ENCODE measurements around the gene MDH1.
"Not testable (repeated sequence)": the region's sequence is repeated elsewhere in the genome, so short reads cannot be mapped to it uniquely, and the experiment has no call there.

Gene MDH1

DNA sequence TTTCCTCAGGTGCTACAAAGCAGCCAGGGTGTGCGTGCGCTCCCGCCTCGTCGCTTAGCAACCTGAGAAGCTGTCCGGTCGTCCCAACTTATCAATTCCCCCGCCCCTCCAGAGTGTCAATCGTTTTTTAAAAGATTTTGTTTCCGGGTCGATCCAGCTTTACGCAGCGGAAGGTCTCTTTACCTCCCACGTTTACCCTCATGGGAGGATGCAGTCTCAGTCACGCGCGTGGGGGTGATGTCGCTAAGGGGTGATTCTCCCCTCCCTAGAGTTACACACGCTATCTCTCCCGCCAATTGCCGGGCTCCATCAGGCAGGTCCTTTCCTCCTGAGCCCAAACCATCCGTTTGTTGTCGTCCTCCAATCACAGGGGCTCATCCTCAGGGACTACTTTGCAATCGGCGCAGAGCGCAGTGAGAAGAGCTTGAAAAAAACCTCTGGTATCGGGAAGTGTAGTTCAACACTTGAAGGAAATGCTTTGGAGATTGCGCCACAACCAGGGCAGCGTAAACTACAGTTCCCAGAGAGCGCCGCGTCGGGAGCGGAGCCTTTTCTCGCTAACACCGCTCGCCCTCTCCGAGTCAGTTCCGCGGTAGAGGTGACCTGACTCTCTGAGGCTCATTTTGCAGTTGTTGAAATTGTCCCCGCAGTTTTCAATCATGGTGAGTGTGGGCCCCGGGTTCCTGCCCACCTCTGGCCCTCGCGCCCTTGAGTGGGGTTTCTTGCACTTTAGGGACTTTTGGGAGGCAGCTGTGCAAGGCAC lies at the start of gene MDH1, which contains the start of gene WDPCP:
TSS of gene MDH1 (plus strand) at position 579 of the 763 bp plus-strand sequence. CDS start at position 660, 81 bp downstream.
TSS of gene WDPCP (minus strand) at position 93 of the 763 bp plus-strand sequence. CDS start 206 bp downstream, outside the sequence.
- DNase-seq: peak; percentile 97

DNA sequence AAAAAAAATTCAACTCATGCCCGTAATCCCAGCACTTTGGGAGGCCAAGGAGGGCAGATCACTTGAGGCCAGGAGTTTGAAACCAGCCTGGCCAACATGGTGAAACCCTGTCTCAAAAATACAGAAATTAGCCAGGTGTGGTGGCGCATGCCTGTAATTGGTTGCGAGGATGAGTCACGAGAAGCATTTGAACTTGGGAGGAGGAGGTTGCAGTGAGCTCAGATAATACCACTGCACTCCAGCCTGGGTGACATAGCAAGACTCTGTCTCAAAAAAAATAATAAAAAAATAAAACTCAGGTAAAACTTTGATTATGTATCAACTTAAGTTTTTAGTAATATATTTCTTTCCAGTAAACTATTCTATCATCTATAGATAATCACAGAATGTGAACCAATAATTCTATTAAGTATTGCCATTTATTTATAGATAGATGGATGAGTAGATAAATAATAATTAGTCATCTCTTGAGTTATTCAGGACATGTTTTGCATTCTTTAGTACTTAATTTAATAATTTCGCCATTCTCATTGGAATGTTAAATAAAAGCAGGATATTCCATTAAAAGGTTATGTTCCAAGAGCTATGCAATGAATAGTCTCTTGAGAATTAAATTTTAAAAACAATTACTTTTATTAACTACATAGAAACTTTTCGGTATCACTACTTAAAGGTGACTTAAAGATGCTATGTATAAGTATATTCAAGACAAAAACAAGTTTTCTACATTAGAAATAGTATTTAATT lies 49.2 kb upstream of the MDH1 start:
- DNase-seq: no peak

DNA sequence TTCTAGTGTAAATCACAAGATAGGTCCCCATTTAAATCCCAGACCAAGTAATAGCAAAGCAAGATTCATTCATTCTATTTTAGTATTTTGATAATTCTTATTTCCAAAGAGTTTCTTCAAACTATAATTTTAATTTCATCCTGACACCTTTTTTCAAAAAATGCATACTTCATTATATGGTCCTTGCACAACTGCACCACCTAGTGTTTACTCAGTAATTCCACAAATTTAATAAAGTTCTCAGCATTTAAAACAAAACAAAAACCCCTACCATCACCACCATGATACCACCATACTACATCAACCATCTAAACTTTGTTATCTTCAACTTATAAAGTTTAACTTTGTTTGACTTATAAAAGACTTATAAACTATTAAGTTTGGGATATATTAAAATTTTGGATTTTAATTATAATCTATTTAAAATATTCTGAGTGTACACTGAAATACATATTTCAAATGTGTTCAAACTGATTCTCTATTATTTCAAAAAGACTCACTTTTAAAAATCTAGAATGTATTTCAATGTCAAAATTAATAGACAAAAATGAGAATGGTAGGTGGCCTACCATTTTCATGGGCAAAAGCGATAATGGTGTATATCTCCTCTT lies 44.6 kb upstream of the MDH1 start:
- DNase-seq: no peak

DNA sequence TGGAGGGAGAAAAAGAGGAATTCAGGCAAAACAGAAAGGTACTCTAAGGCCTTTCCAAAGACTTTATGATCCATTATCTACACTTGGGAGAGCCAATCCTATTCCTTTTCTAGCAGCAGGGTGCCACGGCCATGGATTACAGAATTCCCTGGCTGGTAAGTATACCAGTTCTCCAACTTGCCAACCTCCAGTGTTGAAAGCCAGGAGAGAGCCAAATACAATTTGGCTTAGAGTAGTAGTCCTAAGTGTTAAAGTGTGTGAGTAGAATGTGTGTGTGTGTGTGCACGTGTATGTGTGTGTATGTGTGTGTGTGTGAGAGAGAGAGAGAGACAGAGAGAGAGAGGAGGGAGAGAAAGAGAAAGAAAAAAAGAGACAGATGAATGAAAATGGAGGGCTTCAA lies 43.7 kb upstream of the MDH1 start:
- no peak for DNase-seq

DNA sequence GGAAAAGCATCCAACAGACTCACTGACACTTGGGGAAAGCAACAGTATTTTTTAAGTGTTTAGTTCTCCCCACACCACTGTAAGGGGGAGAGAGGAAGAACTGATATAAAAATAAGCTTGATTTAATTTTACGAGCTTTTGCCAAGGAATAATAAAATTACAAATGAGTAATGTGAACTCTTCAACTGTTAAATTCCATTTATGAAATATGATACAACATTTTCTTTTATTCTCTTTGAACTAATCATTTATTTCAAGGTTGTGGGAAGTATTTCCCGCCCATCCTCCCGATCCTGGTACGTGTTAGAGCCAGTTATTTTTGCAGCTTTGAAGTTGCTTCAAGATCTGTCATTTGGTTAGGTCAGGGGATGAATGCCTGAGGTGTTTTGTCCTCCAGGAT lies 35.7 kb upstream of the MDH1 start:
- no peak for DNase-seq

DNA sequence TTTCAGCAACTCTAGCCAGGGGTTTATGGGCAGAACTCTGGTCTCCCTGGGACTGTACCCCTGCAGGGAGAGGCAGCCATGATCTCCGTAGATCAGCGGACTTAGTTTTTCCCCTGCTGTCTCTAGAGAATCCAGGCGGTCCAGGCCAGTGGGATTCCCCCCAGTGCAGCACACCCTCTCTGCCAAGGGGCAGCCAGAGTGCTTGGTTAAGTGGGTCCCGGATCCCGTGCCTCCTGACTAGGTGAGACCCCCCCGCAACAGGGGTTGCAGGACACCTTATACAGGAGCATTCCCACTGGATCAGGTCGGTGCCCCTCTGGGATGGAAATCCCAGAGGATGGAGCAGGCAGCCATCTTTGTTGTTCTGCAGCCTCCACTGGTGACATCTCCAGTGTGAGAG lies 33.5 kb upstream of the MDH1 start:
- no peak for DNase-seq

DNA sequence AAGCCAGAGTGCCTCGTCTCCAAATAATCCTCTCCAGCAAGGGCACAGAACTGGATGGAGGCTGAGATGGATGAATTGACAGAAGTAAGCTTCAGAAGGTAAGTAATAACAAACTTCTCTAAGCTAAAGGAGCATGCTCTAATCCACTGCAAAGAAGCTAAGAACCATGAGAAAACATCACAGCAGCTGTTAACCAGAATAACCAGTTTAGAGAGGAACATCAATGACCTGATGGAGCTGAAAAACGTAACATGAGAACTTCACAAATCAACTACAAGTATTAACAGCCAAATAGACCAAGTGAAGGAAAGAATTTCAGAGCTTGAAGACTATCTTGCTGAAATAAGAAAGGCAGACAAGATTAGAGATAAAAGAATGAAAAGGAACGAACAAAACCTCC lies 32.8 kb upstream of the MDH1 start:
- DNase-seq: no peak

DNA sequence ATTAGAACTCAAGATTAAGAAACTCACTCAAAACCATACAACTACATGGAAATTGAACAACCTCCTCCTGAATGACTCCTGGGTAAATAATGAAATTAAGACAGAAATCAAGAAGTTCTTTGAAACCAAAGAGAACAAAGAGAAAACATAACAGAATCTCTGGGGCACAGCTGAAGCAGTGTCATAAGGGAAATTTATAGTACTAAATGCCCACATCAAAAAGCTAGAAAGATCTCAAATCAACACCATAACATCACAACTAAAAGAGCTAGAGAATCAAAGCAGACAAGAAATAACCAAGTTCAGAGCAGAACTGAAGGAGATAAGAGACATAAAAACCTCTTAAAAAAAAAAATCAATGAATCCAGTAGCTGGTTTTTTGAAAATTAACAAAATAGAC lies 30.9 kb upstream of the MDH1 start:
- DNase-seq: not testable (repeated sequence)

DNA sequence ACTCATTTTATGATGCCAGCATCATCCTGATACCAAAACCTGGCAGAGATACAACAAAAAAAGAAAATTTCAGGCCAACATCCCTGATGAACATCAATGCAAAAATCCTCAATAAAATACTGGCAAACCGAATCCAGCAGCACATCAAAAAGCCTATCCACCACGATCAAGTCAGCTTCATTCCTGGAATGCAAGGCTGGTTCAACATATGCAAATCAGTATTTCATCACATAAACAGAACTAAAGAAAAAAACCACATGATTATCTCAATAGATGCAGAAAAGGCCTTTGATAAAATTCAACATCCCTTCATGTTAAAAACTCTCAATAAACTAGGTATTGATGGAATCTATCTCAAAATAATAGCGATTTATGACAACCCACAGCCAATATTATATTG lies 29.8 kb upstream of the MDH1 start:
- not testable (repeated sequence) for DNase-seq

DNA sequence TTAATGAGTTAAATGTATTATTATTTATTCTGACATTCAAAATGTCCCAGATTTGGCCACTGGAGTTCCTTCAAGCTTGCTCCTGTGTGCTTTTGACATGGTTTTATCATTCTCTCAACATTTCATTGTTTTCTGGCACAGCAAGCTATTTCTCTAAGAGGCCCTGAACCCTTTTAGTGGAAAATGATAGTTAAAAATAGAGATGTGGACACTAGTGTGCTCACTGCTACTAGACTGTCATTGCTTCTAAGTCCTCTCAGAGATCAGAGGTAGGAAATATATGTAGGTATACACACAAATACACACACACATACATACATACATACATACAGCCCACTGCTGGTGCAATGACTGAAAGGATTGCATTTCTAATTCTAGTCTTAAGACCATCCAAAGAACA lies 26.0 kb upstream of the MDH1 start:
- no peak for DNase-seq

DNA sequence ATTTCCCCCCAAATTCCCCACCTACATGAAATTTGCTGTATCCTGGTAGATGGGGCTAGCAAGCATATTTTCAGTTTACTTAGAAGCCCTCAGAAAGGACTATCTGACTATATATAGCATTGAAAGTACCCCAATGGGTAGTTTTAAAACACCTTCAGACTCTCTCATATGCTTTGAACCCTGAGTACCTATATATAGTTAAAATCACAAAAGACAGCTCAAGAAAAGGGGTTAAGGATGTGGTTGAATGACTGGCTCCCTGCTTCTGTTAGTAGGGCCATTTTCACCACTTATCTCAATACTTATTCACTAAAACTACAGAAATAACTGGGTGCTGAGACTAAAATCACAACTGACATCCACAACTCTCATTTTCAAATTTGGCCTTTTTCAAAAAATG lies 19.0 kb upstream of the MDH1 start:
- no peak for DNase-seq

DNA sequence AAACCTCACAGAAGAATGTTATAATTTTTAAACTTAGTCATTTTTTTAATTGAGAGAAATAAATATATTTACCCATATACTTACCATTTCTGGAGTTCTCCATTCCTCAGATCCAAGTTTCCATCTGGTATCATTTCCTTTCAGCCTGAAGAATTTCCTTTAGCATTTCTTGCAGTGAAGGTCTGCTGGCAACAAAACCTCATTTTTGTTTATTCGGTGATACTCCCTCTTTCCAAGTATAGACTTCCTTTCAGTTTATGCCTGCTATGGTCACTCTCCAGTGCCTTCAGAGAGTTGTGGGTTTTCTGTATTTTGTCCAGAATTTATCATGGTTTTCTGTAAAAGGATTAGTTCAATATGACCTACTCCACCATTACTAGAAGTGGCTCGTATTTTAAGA lies 17.5 kb upstream of the MDH1 start:
- no peak for DNase-seq

DNA sequence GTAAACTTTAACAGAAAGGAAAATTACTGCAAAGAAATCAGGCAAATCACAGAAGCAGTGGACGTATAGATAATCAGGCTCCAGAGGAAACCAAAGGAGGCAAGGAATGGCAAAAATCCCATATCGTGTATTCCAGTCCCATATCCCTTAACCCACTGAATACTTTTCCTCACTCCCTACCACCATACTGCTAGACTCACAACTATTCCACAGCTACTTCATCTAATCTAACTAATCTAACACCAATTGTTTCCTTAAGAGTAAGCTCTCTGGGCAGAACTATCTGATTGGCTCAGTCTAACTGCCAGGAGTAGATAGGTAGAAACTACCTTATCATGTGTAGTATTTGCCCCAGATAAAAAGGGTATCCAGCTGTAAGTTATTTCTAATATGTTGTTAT lies 16.8 kb upstream of the MDH1 start:
- DNase-seq: no peak

DNA sequence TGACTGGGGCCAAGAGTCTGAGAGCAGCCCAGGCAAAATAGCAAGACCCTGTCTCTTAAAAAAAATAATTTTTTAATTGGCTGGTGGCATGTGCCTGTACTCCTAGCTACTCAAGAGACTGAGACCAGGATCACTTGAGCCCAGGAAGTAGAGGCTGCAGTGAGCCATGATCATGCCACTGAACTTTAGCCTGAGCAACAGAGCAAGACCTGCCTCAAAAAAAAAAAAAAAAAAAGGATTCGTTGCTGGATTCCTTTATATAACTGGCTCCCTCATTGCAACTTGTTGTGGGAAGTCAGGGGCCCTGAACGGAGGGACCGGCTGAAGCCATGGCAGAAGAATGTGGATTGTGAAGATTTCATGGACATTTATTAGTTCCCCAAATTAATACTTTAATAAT lies 15.7 kb upstream of the MDH1 start:
- not testable (repeated sequence) for DNase-seq

DNA sequence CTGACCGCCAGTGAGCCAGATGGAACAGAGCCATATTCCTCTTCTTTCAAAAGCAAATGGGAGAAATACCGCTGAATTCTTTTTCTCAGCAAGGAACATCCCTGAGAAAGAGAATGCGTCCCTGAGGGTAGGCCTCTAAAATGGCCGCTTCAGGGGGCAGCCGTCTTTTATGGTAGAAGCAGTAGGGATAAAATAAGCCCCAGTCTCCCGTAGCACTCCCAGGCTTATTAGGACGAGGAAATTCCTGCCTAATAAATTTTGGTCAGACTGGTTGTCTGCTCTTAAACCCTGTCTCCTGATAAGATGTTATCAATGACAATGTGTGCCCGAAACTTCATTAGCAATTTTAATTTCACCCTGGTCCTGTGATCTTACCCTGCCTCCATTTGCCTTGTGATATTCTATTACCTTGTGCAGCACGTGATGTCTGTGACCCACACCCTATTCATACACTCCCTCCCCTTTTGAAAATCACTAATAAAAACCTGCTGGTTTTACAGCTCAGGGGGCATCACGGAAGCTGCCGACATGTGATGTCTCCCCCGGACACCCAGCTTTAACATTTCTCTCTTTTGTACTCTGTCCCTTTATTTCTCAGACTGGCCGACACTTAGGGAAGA lies 14.9 kb upstream of the MDH1 start:
- DNase-seq: not testable (repeated sequence)

DNA sequence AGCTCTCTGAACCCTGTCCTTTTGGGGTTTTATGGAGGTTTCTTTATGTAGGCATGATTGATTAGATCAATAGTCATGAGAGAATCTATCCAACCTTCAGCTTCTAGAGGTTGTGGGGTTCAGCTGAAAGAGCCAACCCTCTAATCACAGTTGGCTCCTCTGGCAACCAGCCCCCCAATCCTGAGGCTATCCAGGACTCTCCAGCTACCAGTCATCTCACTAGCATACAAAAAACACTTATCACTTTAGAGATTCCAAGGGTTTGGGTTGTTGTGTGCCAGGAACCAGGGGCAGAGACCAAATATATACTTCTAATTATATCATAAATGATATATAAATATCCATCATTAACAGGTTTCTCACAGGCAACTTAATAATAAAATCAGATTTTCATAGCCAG lies 12.2 kb upstream of the MDH1 start:
- DNase-seq: no peak

DNA sequence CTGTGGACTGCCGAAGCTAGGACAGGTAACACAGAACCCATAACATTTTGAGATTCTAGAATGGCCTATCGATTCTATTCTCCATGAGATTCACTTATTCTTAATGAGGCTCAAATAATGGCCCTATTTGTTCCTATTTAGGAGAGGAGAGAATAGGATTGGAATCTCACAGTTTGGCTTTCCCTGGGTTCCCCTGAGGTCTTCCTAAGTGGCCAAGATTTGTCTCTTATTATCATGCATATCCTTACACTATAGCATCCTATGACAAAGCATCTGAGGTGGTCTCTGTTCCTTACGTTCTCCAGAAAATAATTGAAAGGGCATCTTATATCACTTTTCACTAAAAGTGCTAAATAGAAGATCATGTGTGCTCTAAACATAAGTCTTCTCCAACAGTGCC lies 10.0 kb upstream of the MDH1 start:
- no peak for DNase-seq

DNA sequence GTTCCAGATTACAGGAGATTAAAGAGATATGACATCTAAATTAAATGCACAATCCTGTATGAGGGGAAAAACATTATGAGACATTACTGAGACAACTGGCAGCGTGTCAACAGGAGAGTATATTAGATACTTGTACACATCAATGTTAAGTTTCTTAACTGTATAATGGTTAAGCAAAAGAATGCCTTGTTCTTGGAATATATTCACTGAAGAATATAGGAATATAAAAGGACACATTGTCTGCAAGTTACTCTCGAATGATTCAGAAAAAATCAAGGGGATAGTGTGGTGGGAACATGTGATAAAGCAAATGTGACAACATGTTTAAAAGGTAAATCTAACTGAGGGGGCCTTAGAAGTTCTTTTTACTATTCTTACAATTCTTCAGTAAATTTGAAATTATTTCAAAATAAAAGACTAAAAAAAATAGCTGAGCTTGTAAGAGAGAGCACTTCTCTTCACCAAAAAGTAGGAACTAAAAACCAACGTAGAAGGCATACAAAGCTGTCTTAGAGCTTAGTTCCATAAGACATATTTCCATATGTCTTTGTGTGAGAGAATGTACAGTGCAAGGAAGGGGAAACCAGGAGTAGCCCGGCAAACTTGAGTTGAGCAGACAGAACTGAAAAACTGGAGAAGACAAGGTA lies 8.0 kb upstream of the MDH1 start:
- no peak for DNase-seq

DNA sequence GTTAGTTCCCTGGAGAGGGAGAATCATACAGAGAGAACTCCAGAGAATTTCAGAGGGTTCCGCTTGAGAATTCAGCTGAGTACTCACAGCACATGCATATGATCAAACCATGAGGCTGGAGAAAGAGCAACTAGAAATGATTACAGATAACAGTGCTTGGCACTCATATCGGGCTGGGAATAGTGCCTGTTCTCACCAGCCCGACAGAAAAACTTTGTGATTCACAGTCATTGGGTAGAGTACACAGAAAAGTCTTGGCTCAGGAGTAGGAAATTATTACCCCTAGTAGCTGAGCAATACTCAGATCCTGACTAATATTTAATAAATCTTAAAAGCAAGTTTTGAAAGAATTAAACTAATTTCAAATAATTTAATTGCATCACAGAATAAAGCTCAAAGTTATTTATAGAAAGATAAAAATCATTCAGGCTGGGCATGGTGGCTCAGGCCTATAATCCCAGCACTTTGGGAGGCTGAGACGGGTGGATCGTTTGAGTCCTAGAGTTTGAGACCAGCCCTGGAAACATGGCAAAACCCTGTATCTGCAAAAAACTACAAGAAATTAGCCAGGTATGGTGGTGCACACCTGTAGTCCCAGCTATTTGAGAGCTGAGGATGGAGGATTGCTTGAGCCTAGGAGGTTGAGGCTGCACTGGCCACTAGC lies 7.3 kb upstream of the MDH1 start:
- DNase-seq: no peak

DNA sequence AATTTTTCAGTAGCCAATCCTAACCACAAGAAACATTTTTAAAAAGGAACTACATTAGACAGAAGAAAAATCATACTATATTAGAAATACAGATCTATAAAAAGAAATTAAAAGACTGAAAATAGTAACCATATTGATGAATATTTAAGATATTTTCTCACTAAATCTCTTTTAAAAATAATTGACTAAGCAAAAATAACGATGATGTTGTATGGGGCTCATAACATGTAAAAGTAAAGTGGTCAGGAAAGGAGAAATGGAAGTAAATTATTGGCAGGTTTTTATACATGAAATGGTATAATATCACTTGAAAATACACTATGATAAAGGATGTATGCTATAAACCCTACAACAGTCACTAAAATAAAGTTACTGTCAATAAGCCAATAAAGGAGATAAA lies 5.9 kb upstream of the MDH1 start:
- DNase-seq: no peak

DNA sequence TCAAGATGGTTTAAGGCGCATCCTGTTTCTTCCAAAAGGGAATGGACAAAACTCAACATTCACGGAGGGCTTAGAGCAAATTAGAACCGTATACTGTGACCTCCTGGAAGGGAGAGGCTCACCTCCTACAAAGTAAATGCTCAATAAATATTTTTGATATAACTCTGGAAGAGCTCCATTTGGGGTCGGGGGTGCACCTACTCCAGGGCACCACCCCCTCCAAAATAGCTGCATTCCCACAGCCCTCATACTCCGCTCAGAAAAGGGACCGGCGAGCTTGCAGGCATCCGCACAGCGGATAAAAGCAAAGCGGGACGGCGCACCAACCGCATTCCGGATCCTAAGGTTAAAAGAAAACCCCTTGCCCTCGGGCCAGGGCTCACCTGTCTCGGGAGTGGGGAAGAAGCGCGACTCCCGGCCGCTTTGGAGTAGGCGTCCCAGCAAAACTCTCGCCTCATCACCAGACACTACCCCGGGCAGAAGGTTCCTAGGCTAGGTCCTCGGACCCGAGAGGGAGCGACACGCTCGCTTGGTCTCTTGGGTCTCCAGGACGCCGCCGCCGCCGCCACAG lies 864 bp upstream of the MDH1 start:
- no peak for DNase-seq
